ENCODE results near the gene AXIN2. TPM values are rescaled to one million over a fixed set of nuclear protein-coding genes. Genes with fewer than 3 reads are reported as not detected.

The AXIN2 gene
- total RNA-seq, 1 experiment from 2014 or later = 10.7 TPM

- peak overlapping the region; percentile 91 for H3K4me3 ChIP-seq (ENCODE audit: low read depth, low read length, poor library complexity, severe bottlenecking)
- H3K36me3 ChIP-seq (ENCODE audit: insufficient read depth, low read length, poor library complexity, severe bottlenecking) = no peaks in the 10 kb centered on the region
- H3K4me1 ChIP-seq (ENCODE audit: insufficient read depth, low read length, poor library complexity, severe bottlenecking) = peaks cover 9% of the 10 kb centered on the region
- TF ChIP-seq, protein P1, sequence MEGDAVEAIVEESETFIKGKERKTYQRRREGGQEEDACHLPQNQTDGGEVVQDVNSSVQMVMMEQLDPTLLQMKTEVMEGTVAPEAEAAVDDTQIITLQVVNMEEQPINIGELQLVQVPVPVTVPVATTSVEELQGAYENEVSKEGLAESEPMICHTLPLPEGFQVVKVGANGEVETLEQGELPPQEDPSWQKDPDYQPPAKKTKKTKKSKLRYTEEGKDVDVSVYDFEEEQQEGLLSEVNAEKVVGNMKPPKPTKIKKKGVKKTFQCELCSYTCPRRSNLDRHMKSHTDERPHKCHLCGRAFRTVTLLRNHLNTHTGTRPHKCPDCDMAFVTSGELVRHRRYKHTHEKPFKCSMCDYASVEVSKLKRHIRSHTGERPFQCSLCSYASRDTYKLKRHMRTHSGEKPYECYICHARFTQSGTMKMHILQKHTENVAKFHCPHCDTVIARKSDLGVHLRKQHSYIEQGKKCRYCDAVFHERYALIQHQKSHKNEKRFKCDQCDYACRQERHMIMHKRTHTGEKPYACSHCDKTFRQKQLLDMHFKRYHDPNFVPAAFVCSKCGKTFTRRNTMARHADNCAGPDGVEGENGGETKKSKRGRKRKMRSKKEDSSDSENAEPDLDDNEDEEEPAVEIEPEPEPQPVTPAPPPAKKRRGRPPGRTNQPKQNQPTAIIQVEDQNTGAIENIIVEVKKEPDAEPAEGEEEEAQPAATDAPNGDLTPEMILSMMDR (conservative IDR thresholded peaks at IDR 0.05; ENCODE audit: low read depth, low read length) = no peak
- TF ChIP-seq EZH2 (IDR thresholded peaks at IDR 0.05; ENCODE audit: borderline replicate concordance, low read depth, low read length, poor library complexity, severe bottlenecking) = no peak
- no TSS peak for BruUV-seq (replicated peaks)
- DNase-seq (ENCODE audit: low spot score) = no peak
- no peak overlapping the region for H3K27ac ChIP-seq (ENCODE audit: low read depth, low read length, poor library complexity, severe bottlenecking)
- ChIA-PET POLR2A (ENCODE audit: low non-redundant PET) (no interaction called here), CTCF (no interaction called here)
- H3K9me3 ChIP-seq (ENCODE audit: low read depth, low read length, poor library complexity, severe bottlenecking) = no peaks in the 10 kb centered on the region
- no peaks in the 10 kb centered on the region for H3K27me3 ChIP-seq (replicated peaks; ENCODE audit: insufficient read depth, low read depth, low read length, poor library complexity)
- intact Hi-C loops (cut with micrococcal nuclease; ENCODE audit: unreplicated experiment) = loop anchor here (10.0 kb wide), 2 partner anchors 233 to 423 kb away; no protein-coding TSS in a partner anchor
These were observed 721 bp upstream of the AXIN2 start for GRCh38 chr17:65562206-65562531.

- Histone ChIP-seq H3K4me3 (ENCODE audit: low read depth, low read length, poor library complexity, severe bottlenecking) (peak overlapping the region; percentile 91), H3K36me3 (ENCODE audit: insufficient read depth, low read length, poor library complexity, severe bottlenecking) (no peaks in the 10 kb centered on the region), H3K9me3 (ENCODE audit: low read depth, low read length, poor library complexity, severe bottlenecking) (no peaks in the 10 kb centered on the region), H3K27me3 (replicated peaks; ENCODE audit: insufficient read depth, low read depth, low read length, poor library complexity) (no peaks in the 10 kb centered on the region), H3K27ac (ENCODE audit: low read depth, low read length, poor library complexity, severe bottlenecking) (peak overlapping the region; percentile 82), H3K4me1 (ENCODE audit: insufficient read depth, low read length, poor library complexity, severe bottlenecking) (peaks cover 14% of the 10 kb centered on the region)
- TF ChIP-seq EZH2 (IDR thresholded peaks at IDR 0.05; ENCODE audit: borderline replicate concordance, low read depth, low read length, poor library complexity, severe bottlenecking) = no peak
- TF ChIP-seq, protein P1 (conservative IDR thresholded peaks at IDR 0.05; ENCODE audit: low read depth, low read length) = no peak
- DNase-seq (ENCODE audit: low spot score) = peak; percentile 93
- ChIA-PET CTCF (no interaction called here), POLR2A (ENCODE audit: low non-redundant PET) (no interaction called here)
- no TSS peak for BruUV-seq (replicated peaks)
- intact Hi-C loops (cut with micrococcal nuclease; ENCODE audit: unreplicated experiment) = loop anchor here (10.0 kb wide), 2 partner anchors 234 to 424 kb away; no protein-coding TSS in a partner anchor
These were observed 608 bp downstream of the AXIN2 start for GRCh38 chr17:65560628-65561451.

- peaks cover 14% of the 10 kb centered on the region for H3K4me1 ChIP-seq (ENCODE audit: insufficient read depth, low read length, poor library complexity, severe bottlenecking)
- TF ChIP-seq, protein P1 (conservative IDR thresholded peaks at IDR 0.05; ENCODE audit: low read depth, low read length) = no peak
- no peak for TF ChIP-seq EZH2 (IDR thresholded peaks at IDR 0.05; ENCODE audit: borderline replicate concordance, low read depth, low read length, poor library complexity, severe bottlenecking)
- ChIA-PET CTCF (interaction anchor here (0.6 kb wide), 1 partner anchor 196 kb away, joined by 3 read pairs; no protein-coding TSS in a partner anchor), POLR2A (ENCODE audit: low non-redundant PET) (no interaction called here)
- peak overlapping the region; percentile 91 for H3K4me3 ChIP-seq (ENCODE audit: low read depth, low read length, poor library complexity, severe bottlenecking)
- peak; percentile 45 for DNase-seq (ENCODE audit: low spot score)
- peak overlapping the region; percentile 77 for H3K27ac ChIP-seq (ENCODE audit: low read depth, low read length, poor library complexity, severe bottlenecking)
- H3K9me3 ChIP-seq (ENCODE audit: low read depth, low read length, poor library complexity, severe bottlenecking) = no peaks in the 10 kb centered on the region
- H3K27me3 ChIP-seq (replicated peaks; ENCODE audit: insufficient read depth, low read depth, low read length, poor library complexity) = no peaks in the 10 kb centered on the region
- no peaks in the 10 kb centered on the region for H3K36me3 ChIP-seq (ENCODE audit: insufficient read depth, low read length, poor library complexity, severe bottlenecking)
- BruUV-seq (replicated peaks) = no TSS peak
- intact Hi-C loops (cut with micrococcal nuclease; ENCODE audit: unreplicated experiment) = loop anchor here (5.0 to 10.0 kb wide), 4 partner anchors 235 to 605 kb away; no protein-coding TSS in a partner anchor
These were observed 1.4 kb downstream of the AXIN2 start for GRCh38 chr17:65559804-65560627.
